Pancreas (tissue), 10 donors: ENCODE results near the gene RAB24. TPM values are rescaled to one million over a fixed set of nuclear protein-coding genes. Genes with fewer than 3 reads are reported as not detected.
A peak's percentile ranks its signal among the peaks of the same experiment; 100 is the strongest.

Source experiments
- ATAC-seq, 4 donors: fragments of 200-7000 bp; cut with Tn5 transposase; one replicate each; pipeline versions ENCODE4 v1.8.0 to v1.9.1; 2020; ENCODE audit warnings: mild to moderate bottlenecking in 4 of 4, moderate library complexity in 4 of 4
- DNase-seq, 6 donors: peaks; one replicate each; pipeline ENCODE4 v3.0.0-alpha.2; 2020
- FAIRE-seq: peaks from 2 replicates; lab custom pipeline; 2012; peaks lifted over from hg19 to GRCh38; lab: Jason Lieb, UNC
- H3K27ac ChIP-seq, 4 donors: fragments of 200-600 bp; sonication (generic); 1 replicate in 3 of 4; 2 replicates in 1 of 4; pipeline versions ENCODE4 v1.5.0 to v1.8.0; 2020
- H3K27me3 ChIP-seq, 4 donors: fragments of 200-600 bp; one replicate each; pipeline ENCODE4 v1.8.0; 2021
- H3K36me3 ChIP-seq, 3 donors: fragments of 200-600 bp; sonication (generic) in 1 of 3; one replicate each; pipeline versions ENCODE4 v1.5.0 to v1.8.0; 2020 to 2021
- H3K4me1 ChIP-seq, 3 donors: fragments of 200-600 bp; one replicate each; pipeline ENCODE4 v1.8.0; 2021
- H3K4me3 ChIP-seq, 4 donors: fragments of 200-600 bp; sonication (generic) in 2 of 4; one replicate each; pipeline versions ENCODE4 v1.5.0 to v1.8.0; 2020 to 2021
- H3K9me3 ChIP-seq, 4 donors: fragments of 200-600 bp; one replicate each; pipeline ENCODE4 v1.8.0; 2021
- CTCF ChIP-seq, 4 donors: fragments of 200-600 bp; sonication (generic) in 3 of 4; IDR thresholded peaks; one replicate each; pipeline versions ENCODE4 v1.5.0 to v1.8.0; 2021; ENCODE audit warnings: antibody characterized with exemption in 4 of 4
- WGBS, 2 donors: extraction: QIAGEN DNeasy Blood & Tissue Kit; methylation state at CpG; one replicate each; pipeline ENCODE4 v1.1.7; 2013; 5-methylcytosine and 5-hydroxymethylcytosine counted together
- intact Hi-C, 3 donors: fragments of 100-400 bp; cut with DNase I; formaldehyde crosslinking; loops; one replicate each; pipeline versions ENCODE4 v1.11.1 to v1.14.2; 2022
- polyA plus RNA-seq, 2 donors: library from polyadenylated mRNA; stranded (reverse); fragments of 200-250 nt; gene quantifications; one replicate each; pipeline ENCODE4 v1.2.3, GENCODE V29; 2013
- total RNA-seq, 6 donors: library from RNA; stranded (reverse); fragmentation: NEBNext Ultra II Directional in 4 of 6; extraction: Animal tissue kit (Norgen Biotek cat#: 25700) in 4 of 6; gene quantifications; one replicate each; pipeline versions ENCODE4 v1.2.1 to v1.2.4, GENCODE V29; 2021 to 2023
- donor health status: healthy with polysubstance abuse.
- donor health status: DM: no; HTN: no; CAD: no; lungs with moderate emphysema.
- donor health status: DM: no; HTN: no; CAD: no.
- donor health status: control.
- donor health status: control.
- donor health status: Bipolar disorder and iron deficiency.
- donor health status: DM: yes; HTN: yes; CAD: no.
- donor health status: DM: no; HTN: no; CAD: no.
- donor health status: DM: no; HTN: no; CAD: no.
- donor health status: DM: yes; HTN: yes; CAD: no.

Gene RAB24
- total and polyA plus RNA-seq, 8 donors, result 34.5 to 160 (median 38.6) TPM

- Histone ChIP-seq H3K4me3 (no peak overlapping the region), H3K9me3 (no peaks in the 10 kb centered on the region), H3K27ac (peak overlapping the region in 1 of 4 donors; percentile 1), H3K27me3 (no peaks in the 10 kb centered on the region), H3K4me1 (peaks cover 8 to 27% (median 19%) of the 10 kb centered on the region in 3 donors), H3K36me3 (peaks cover 0 to 21% (median 14%) of the 10 kb centered on the region in 3 donors)
- intact Hi-C loops, result no loop called here
- TF ChIP-seq CTCF (IDR thresholded peaks at IDR 0.05), result no peak
- 68% methylated on average over 4 of the region's 4 CpGs for WGBS, 2 donors
- ATAC-seq, result no peak
- no peak for FAIRE-seq
- no peak for DNase-seq
Observed at GRCh38 chr5:177271113-177271512, 32.4 kb downstream of the RAB24 start.

DNA sequence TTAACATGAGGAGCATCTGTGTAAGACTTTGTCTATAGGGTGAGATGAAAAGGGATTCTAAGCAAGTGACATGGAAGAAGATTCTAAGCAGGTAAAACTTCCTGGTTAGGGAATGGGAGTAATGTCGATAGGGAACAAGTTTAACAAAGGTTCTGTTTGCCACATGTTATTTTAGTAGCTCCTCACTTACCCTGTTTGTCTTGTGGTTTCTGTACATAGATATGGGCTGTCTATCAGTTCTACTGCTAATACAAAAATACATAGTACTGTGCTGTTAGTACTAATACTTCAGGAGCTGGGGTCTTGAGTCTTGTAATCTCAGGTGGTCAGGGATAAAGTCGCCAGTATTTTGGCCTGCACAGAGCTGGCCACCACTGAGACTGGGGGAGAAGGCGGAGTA, 32.9 kb downstream of the RAB24 start:
- H3K36me3 ChIP-seq, result peaks cover 0 to 21% (median 18%) of the 10 kb centered on the region in 3 donors
- WGBS, 2 donors, result 56 to 61% methylated on average over 3 of the region's 3 CpGs
- intact Hi-C loops, result no loop called here

DNA sequence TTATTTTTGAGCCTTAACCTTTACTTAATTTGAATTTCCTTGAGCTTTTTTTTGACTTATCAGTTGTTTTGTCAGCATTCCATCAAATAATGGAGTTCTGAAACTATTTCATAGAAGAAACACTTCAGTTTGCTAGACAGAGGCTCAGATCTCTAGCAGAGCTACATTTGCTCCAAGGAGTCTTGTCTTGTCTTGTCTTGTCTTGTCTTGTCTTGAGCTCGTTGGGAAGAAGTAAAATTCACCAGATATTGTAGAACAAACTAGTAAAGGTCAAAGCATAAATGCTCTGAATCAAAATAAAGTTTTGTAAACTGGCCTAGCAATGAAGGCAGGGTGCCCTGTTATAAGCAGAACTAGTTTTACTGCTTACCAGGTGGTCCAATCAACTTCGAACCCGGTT, 33.5 kb downstream of the RAB24 start:
- WGBS, 2 donors, result 55 to 61% methylated on average over 3 of the region's 3 CpGs
- DNase-seq, result no peak
- intact Hi-C loops, result no loop called here
- no peak for FAIRE-seq
- Histone ChIP-seq H3K4me3 (no peak overlapping the region), H3K27ac (peak overlapping the region; percentile 47 to 71 (median 65)), H3K9me3 (no peaks in the 10 kb centered on the region), H3K27me3 (no peaks in the 10 kb centered on the region), H3K36me3 (peaks cover 0 to 21% (median 18%) of the 10 kb centered on the region in 3 donors), H3K4me1 (peaks cover 8 to 27% (median 19%) of the 10 kb centered on the region in 3 donors)
- ATAC-seq, result no peak
- no peak for TF ChIP-seq CTCF (IDR thresholded peaks at IDR 0.05)

More for the DNA sequence above, 32.9 kb downstream of the RAB24 start:
- no peaks in the 10 kb centered on the region for H3K9me3 ChIP-seq
- peak; percentile 17 to 64 (median 22) for ATAC-seq
- no peaks in the 10 kb centered on the region for H3K27me3 ChIP-seq
- peak overlapping the region in 3 of 4 donors; percentile 1 to 70 (median 47) for H3K27ac ChIP-seq
- FAIRE-seq, result no peak
- no peak for DNase-seq
- H3K4me3 ChIP-seq, result no peak overlapping the region
- H3K4me1 ChIP-seq, result peaks cover 8 to 27% (median 19%) of the 10 kb centered on the region in 3 donors
- TF ChIP-seq CTCF (IDR thresholded peaks at IDR 0.05), result no peak

GRCh38 chr5:177269232-177269895, 34.2 kb downstream of the RAB24 start:
- FAIRE-seq (no peak), DNase-seq (peak in 4 of 6 donors; percentile 35 to 58 (median 50)), ATAC-seq (peak; percentile 73 to 84 (median 76))
- Histone ChIP-seq H3K9me3 (no peaks in the 10 kb centered on the region), H3K4me1 (peaks cover 8 to 27% (median 19%) of the 10 kb centered on the region in 3 donors), H3K4me3 (no peak overlapping the region), H3K36me3 (peaks cover 0 to 20% (median 18%) of the 10 kb centered on the region in 3 donors), H3K27me3 (no peaks in the 10 kb centered on the region), H3K27ac (peak overlapping the region; percentile 47 to 71 (median 65))
- no peak for TF ChIP-seq CTCF (IDR thresholded peaks at IDR 0.05)
- intact Hi-C loops, result no loop called here
- 43 to 44% methylated on average over 7 of the region's 7 CpGs for WGBS, 2 donors

GRCh38 chr5:177265395-177265794, 38.1 kb downstream of the RAB24 start:
- Histone ChIP-seq H3K27ac (no peak overlapping the region), H3K36me3 (peaks cover 3 to 18% (median 12%) of the 10 kb centered on the region in 3 donors), H3K4me1 (peaks cover 9 to 17% (median 14%) of the 10 kb centered on the region in 3 donors), H3K27me3 (no peaks in the 10 kb centered on the region), H3K4me3 (no peak overlapping the region), H3K9me3 (no peaks in the 10 kb centered on the region)
- 95 to 96% methylated on average over 16 of the region's 16 CpGs for WGBS, 2 donors
- no peak for ATAC-seq
- no peak for DNase-seq
- intact Hi-C loops, result no loop called here
- no peak for TF ChIP-seq CTCF (IDR thresholded peaks at IDR 0.05)
- FAIRE-seq, result no peak
